B cell (primary cell): ENCODE measurements around the gene SNX20.

ENCODE experiments used
- CTCF ChIP-seq: fragments of 200-600 bp; IDR thresholded peaks from one replicate; pipeline ENCODE4 v1.8.0; 2022; ENCODE audit warnings: antibody characterized with exemption, mild to moderate bottlenecking
- EZH2 ChIP-seq: IDR thresholded peaks from 2 replicates; pipeline ENCODE4 v1.6.1; 2012; ENCODE audit warnings: borderline replicate concordance, low read depth, mild to moderate bottlenecking, moderate library complexity, low read length; ENCODE audit not compliant: insufficient read depth, poor library complexity, severe bottlenecking

DNA sequence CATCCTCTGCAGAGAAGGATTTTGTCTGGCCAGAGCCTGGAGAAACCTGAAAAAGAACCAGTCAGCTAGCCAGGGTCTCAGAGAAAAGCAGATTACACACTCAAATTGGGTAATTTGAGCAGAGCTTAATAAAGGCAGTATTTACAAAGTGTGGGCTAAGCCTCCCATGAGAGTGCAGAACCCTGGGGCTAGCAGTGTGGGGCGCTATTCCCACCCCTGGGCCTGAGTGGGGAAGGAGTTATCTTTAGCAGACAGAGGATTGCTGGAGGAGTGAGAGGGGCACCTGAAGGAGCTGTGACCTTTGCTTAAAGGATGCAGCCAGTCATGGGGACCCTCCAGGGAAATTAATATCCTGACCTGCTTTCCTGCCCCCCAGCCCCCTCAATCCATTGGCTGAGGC is 46.2 kb downstream of the SNX20 start:
- TF ChIP-seq EZH2 (no peak), CTCF (no peak)
